HEK293 (cell line): ENCODE measurements around the gene PLCG2.

Experiments used
- CTCF ChIA-PET: fragments of 350-600 bp; formaldehyde crosslinking; extraction: SDS; loops from one replicate; lab custom pipeline; 2021; ENCODE audit warnings: antibody characterized with exemption; lab: Yijun Ruan, JAX
- POLR2A ChIA-PET: fragments of 300-600 bp; formaldehyde crosslinking; extraction: SDS; loops from one replicate; lab custom pipeline; 2020; ENCODE audit warnings: antibody characterized with exemption, inconsistent platforms; lab: Yijun Ruan, JAX
- H3K27ac ChIP-seq: fragments of 200-500 bp; sonication (Bioruptor generic); 2 replicates; pipeline ENCODE4 v1.5.1; 2014; ENCODE audit warnings: low read depth, low read length, control low read depth, inconsistent platforms; ENCODE audit errors: extremely low read depth
- H3K36me3 ChIP-seq, 2 experiments: fragments of 200-500 bp in 1 of 2; sonication (Bioruptor generic) in 1 of 2; 1 replicate in 1 of 2; 2 replicates in 1 of 2; pipeline ENCODE4 v1.5.1; 2014 to 2017; ENCODE audit warnings: inconsistent platforms in 2 of 2, low read length in 2 of 2; ENCODE audit not compliant: control insufficient read depth in 2 of 2, insufficient read depth in 1 of 2
- H3K4me1 ChIP-seq: fragments of 200-500 bp; sonication (Bioruptor generic); 2 replicates; pipeline ENCODE4 v1.5.1; 2014; ENCODE audit warnings: mild to moderate bottlenecking, low read length, inconsistent platforms; ENCODE audit not compliant: control insufficient read depth, insufficient read depth
- H3K4me3 ChIP-seq: 2 replicates; pipeline ENCODE4 v1.5.1; 2011; ENCODE audit warnings: low read depth, mild to moderate bottlenecking, control low read depth, low read length, moderate library complexity
- H3K9me3 ChIP-seq: fragments of 200-500 bp; sonication (Bioruptor generic); 2 replicates; pipeline ENCODE4 v1.5.1; 2014; ENCODE audit warnings: low read depth, low read length, inconsistent platforms; ENCODE audit not compliant: control insufficient read depth, insufficient read depth
- BCL11A ChIP-seq: fragments of 450-650 bp; formaldehyde crosslinking; IDR thresholded peaks from 2 replicates; pipeline ENCODE4 v1.5.1; 2016; ENCODE audit warnings: low read depth, missing biosample characterization, missing genetic modification characterization
- BCL11B ChIP-seq: fragments of 450-650 bp; formaldehyde crosslinking; IDR thresholded peaks from 2 replicates; pipeline ENCODE4 v1.5.1; 2016; ENCODE audit warnings: low read depth, missing biosample characterization, missing genetic modification characterization
- GLIS1 ChIP-seq: fragments of 450-650 bp; formaldehyde crosslinking; IDR thresholded peaks from 2 replicates; pipeline ENCODE4 v1.5.1; 2016; ENCODE audit warnings: missing biosample characterization, missing genetic modification characterization
- HOXD13 ChIP-seq: sonication (generic); formaldehyde crosslinking; IDR thresholded peaks from 2 replicates; pipeline ENCODE4 v1.8.0; 2022; ENCODE audit warnings: missing genetic modification reagents, borderline replicate concordance
- KLF16 ChIP-seq: fragments of 450-650 bp; formaldehyde crosslinking; IDR thresholded peaks from 2 replicates; pipeline ENCODE4 v1.5.1; 2017; ENCODE audit warnings: missing biosample characterization, missing genetic modification characterization
- MYNN ChIP-seq: fragments of 450-650 bp; formaldehyde crosslinking; IDR thresholded peaks from 2 replicates; pipeline ENCODE4 v1.5.1; 2016; ENCODE audit warnings: missing biosample characterization, missing genetic modification characterization, borderline replicate concordance
- OVOL3 ChIP-seq: fragments of 450-650 bp; formaldehyde crosslinking; IDR thresholded peaks from 2 replicates; pipeline ENCODE4 v1.5.1; 2016; ENCODE audit warnings: missing biosample characterization, missing genetic modification characterization
- SALL2 ChIP-seq: fragments of 450-650 bp; formaldehyde crosslinking; IDR thresholded peaks from 2 replicates; pipeline ENCODE4 v1.5.0; 2017; ENCODE audit warnings: missing biosample characterization, mild to moderate bottlenecking, missing genetic modification characterization, borderline replicate concordance
- SP7 ChIP-seq: fragments of 450-650 bp; formaldehyde crosslinking; IDR thresholded peaks from 2 replicates; pipeline ENCODE4 v1.5.1; 2016; ENCODE audit warnings: missing biosample characterization, missing genetic modification characterization
- TRIM28 ChIP-seq: IDR thresholded peaks from 2 replicates; pipeline ENCODE4 v1.6.1; 2011; ENCODE audit warnings: low read length, control low read depth, borderline replicate concordance
- ZBTB7A ChIP-seq: fragments of 450-650 bp; formaldehyde crosslinking; IDR thresholded peaks from 2 replicates; pipeline ENCODE4 v1.5.1; 2016; ENCODE audit warnings: low read depth, missing biosample characterization, missing genetic modification characterization
- ZNF133 ChIP-seq: fragments of 450-650 bp; formaldehyde crosslinking; IDR thresholded peaks from 2 replicates; pipeline ENCODE4 v1.5.1; 2016; ENCODE audit warnings: missing biosample characterization, missing genetic modification characterization
- ZNF169 ChIP-seq: fragments of 450-650 bp; formaldehyde crosslinking; IDR thresholded peaks from 2 replicates; pipeline ENCODE4 v1.5.1; 2016; ENCODE audit warnings: missing biosample characterization, missing genetic modification characterization
- ZNF2 ChIP-seq: fragments of 450-650 bp; formaldehyde crosslinking; IDR thresholded peaks from 2 replicates; pipeline ENCODE4 v1.5.1; 2016; ENCODE audit warnings: missing biosample characterization, missing genetic modification characterization
- ZNF223 ChIP-seq: fragments of 450-650 bp; formaldehyde crosslinking; IDR thresholded peaks from 2 replicates; pipeline ENCODE4 v1.5.1; 2016; ENCODE audit warnings: missing biosample characterization, missing genetic modification characterization
- ZNF544 ChIP-seq: fragments of 450-650 bp; formaldehyde crosslinking; IDR thresholded peaks from 2 replicates; pipeline ENCODE4 v1.5.0; 2017; ENCODE audit warnings: missing biosample characterization, missing genetic modification characterization
- ZNF571 ChIP-seq: fragments of 450-650 bp; formaldehyde crosslinking; IDR thresholded peaks from 2 replicates; pipeline ENCODE4 v1.5.0; 2017; ENCODE audit warnings: missing biosample characterization, missing genetic modification characterization
- ZNF624 ChIP-seq: fragments of 450-650 bp; formaldehyde crosslinking; IDR thresholded peaks from 2 replicates; pipeline ENCODE4 v1.5.1; 2017; ENCODE audit warnings: missing biosample characterization, missing genetic modification characterization
- TF ChIP-seq, protein P1 (sequence below): fragments of 450-650 bp; formaldehyde crosslinking; IDR thresholded peaks from 2 replicates; pipeline ENCODE4 v1.5.1; 2016; ENCODE audit warnings: missing biosample characterization, missing genetic modification characterization, borderline replicate concordance
- TF ChIP-seq, protein P2 (sequence below): fragments of 450-650 bp; formaldehyde crosslinking; IDR thresholded peaks from 2 replicates; pipeline ENCODE4 v1.5.1; 2016; ENCODE audit warnings: missing biosample characterization, missing genetic modification characterization
- TF ChIP-seq, protein P3 (sequence below): fragments of 450-650 bp; formaldehyde crosslinking; IDR thresholded peaks from 2 replicates; pipeline ENCODE4 v1.5.1; 2017; ENCODE audit warnings: missing biosample characterization, mild to moderate bottlenecking, missing genetic modification characterization, moderate library complexity
- TF ChIP-seq, protein P4 (sequence below): fragments of 450-650 bp; formaldehyde crosslinking; IDR thresholded peaks from 2 replicates; pipeline ENCODE4 v1.5.1; 2017; ENCODE audit warnings: missing biosample characterization, missing genetic modification characterization
- TF ChIP-seq, protein P5 (sequence below): fragments of 450-650 bp; IDR thresholded peaks from 2 replicates; pipeline ENCODE4 v1.5.1; 2018; ENCODE audit warnings: missing biosample characterization, mild to moderate bottlenecking, missing genetic modification characterization
- TF ChIP-seq, protein P6 (sequence below): fragments of 450-650 bp; formaldehyde crosslinking; IDR thresholded peaks from 2 replicates; pipeline ENCODE4 v1.5.1; 2016; ENCODE audit warnings: missing biosample characterization, missing genetic modification characterization, borderline replicate concordance
- TF ChIP-seq, protein P7 (sequence below): fragments of 450-650 bp; formaldehyde crosslinking; IDR thresholded peaks from 2 replicates; pipeline ENCODE4 v1.5.1; 2016; ENCODE audit warnings: missing biosample characterization, missing genetic modification characterization

PLCG2 gene

DNA sequence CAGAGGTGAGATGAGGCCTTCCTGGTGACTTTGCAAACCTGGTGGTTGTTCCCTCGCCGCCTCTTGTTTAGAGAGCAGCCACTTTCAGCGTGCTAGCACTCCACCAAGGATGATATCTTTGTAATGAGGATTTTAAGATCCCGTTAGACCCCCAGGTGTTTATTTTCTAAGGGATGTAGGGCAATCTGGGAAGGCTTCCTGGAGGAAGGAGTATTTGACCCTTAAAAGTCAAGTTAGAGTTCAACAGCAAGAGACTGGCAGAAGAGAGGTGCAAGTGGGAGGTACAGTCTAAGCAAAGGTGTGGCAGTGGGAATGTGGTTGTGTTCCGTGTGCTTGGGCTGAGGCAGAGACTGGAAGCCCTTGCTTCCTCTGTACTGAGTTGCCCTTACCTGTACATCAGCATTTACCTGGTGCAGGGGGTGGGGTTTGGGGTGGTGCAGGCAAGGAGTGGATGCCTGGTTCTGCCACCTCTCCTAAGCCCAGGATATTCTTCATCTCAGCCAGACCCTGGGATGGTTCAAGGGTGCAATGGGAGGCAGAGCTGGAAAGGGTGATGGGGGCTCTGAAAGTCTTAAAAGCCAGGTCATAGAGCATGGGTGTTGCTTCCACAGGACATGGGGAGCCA lies 148.6 kb downstream of the PLCG2 start (continued):
- TF ChIP-seq, protein P1, sequence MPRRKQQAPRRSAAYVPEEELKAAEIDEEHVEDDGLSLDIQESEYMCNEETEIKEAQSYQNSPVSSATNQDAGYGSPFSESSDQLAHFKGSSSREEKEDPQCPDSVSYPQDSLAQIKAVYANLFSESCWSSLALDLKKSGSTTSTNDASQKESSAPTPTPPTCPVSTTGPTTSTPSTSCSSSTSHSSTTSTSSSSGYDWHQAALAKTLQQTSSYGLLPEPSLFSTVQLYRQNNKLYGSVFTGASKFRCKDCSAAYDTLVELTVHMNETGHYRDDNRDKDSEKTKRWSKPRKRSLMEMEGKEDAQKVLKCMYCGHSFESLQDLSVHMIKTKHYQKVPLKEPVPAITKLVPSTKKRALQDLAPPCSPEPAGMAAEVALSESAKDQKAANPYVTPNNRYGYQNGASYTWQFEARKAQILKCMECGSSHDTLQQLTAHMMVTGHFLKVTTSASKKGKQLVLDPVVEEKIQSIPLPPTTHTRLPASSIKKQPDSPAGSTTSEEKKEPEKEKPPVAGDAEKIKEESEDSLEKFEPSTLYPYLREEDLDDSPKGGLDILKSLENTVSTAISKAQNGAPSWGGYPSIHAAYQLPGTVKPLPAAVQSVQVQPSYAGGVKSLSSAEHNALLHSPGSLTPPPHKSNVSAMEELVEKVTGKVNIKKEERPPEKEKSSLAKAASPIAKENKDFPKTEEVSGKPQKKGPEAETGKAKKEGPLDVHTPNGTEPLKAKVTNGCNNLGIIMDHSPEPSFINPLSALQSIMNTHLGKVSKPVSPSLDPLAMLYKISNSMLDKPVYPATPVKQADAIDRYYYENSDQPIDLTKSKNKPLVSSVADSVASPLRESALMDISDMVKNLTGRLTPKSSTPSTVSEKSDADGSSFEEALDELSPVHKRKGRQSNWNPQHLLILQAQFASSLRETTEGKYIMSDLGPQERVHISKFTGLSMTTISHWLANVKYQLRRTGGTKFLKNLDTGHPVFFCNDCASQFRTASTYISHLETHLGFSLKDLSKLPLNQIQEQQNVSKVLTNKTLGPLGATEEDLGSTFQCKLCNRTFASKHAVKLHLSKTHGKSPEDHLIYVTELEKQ (tag by site-specific recombination): no peak
- TF ChIP-seq ZNF223 (tag by site-specific recombination) (no peak), HOXD13 (CRISPR knock-in tag) (no peak), ZNF544 (tag by site-specific recombination) (no peak), ZNF624 (no peak), BCL11B (no peak), BCL11A (tag by site-specific recombination) (no peak), MYNN (tag by site-specific recombination) (no peak), OVOL3 (tag by site-specific recombination) (no peak), ZBTB7A (tag by site-specific recombination) (no peak), KLF16 (no peak), ZNF169 (tag by site-specific recombination) (no peak)
- TF ChIP-seq, protein P2, sequence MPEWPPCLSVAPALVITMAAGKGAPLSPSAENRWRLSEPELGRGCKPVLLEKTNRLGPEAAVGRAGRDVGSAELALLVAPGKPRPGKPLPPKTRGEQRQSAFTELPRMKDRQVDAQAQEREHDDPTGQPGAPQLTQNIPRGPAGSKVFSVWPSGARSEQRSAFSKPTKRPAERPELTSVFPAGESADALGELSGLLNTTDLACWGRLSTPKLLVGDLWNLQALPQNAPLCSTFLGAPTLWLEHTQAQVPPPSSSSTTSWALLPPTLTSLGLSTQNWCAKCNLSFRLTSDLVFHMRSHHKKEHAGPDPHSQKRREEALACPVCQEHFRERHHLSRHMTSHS (tag by site-specific recombination): no peak
- TF ChIP-seq, protein P3, sequence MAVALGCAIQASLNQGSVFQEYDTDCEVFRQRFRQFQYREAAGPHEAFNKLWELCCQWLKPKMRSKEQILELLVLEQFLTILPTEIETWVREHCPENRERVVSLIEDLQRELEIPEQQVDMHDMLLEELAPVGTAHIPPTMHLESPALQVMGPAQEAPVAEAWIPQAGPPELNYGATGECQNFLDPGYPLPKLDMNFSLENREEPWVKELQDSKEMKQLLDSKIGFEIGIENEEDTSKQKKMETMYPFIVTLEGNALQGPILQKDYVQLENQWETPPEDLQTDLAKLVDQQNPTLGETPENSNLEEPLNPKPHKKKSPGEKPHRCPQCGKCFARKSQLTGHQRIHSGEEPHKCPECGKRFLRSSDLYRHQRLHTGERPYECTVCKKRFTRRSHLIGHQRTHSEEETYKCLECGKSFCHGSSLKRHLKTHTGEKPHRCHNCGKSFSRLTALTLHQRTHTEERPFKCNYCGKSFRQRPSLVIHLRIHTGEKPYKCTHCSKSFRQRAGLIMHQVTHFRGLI (tag by site-specific recombination): no peak
- TF ChIP-seq, protein P4, sequence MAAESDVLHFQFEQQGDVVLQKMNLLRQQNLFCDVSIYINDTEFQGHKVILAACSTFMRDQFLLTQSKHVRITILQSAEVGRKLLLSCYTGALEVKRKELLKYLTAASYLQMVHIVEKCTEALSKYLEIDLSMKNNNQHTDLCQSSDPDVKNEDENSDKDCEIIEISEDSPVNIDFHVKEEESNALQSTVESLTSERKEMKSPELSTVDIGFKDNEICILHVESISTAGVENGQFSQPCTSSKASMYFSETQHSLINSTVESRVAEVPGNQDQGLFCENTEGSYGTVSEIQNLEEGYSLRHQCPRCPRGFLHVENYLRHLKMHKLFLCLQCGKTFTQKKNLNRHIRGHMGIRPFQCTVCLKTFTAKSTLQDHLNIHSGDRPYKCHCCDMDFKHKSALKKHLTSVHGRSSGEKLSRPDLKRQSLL (tag by site-specific recombination): no peak
- TF ChIP-seq, protein P5, sequence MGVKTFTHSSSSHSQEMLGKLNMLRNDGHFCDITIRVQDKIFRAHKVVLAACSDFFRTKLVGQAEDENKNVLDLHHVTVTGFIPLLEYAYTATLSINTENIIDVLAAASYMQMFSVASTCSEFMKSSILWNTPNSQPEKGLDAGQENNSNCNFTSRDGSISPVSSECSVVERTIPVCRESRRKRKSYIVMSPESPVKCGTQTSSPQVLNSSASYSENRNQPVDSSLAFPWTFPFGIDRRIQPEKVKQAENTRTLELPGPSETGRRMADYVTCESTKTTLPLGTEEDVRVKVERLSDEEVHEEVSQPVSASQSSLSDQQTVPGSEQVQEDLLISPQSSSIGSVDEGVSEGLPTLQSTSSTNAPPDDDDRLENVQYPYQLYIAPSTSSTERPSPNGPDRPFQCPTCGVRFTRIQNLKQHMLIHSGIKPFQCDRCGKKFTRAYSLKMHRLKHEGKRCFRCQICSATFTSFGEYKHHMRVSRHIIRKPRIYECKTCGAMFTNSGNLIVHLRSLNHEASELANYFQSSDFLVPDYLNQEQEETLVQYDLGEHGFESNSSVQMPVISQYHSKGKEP (tag by site-specific recombination): no peak

DNA sequence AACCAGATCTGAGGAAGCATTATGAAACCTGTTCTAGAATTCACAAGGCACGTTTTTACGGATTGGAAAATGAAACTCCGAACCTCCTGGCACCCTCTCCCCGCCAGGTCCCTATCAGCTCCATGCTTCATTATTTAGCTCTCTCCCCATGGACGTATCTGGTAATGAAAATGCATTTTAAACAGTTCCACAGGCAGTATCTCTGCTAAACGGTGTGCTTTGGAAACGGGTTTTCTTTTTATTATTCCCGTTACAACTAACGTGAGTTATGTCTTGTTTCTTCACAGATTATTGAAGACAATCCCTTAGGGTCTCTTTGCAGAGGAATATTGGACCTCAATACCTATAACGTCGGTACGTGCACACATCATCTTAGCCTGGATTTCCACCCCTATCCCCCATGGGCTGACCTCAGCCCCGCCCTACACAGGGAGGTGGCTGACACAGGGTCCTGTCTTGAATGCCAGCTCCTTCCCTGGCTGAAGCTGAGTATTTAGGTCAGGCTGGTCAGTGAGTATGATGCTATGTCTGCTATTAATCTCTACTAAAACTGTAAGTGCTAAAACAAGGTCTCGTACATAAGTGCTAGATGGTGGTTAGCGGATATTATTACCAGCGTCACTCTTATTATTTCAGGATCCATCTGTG lies 149.3 kb downstream of the PLCG2 start:
- ChIA-PET CTCF (interaction anchor here (0.6 to 1.6 kb wide), 4 partner anchors 11 to 530 kb away, joined by 3 to 6 read pairs (median 4); no protein-coding TSS in a partner anchor), POLR2A (no interaction called here)
- Histone ChIP-seq H3K4me1 (no peaks in the 10 kb centered on the region), H3K36me3 (no peaks in the 10 kb centered on the region), H3K9me3 (no peaks in the 10 kb centered on the region), H3K4me3 (no peak overlapping the region), H3K27ac (no peak overlapping the region)
- TF ChIP-seq SALL2 (tag by site-specific recombination): no peak
- no peak for TF ChIP-seq ZNF133
- TF ChIP-seq ZNF571 (tag by site-specific recombination): no peak
- TF ChIP-seq TRIM28: no peak
- TF ChIP-seq SP7: no peak
- no peak for TF ChIP-seq GLIS1 (tag by site-specific recombination)
- TF ChIP-seq, protein P6, sequence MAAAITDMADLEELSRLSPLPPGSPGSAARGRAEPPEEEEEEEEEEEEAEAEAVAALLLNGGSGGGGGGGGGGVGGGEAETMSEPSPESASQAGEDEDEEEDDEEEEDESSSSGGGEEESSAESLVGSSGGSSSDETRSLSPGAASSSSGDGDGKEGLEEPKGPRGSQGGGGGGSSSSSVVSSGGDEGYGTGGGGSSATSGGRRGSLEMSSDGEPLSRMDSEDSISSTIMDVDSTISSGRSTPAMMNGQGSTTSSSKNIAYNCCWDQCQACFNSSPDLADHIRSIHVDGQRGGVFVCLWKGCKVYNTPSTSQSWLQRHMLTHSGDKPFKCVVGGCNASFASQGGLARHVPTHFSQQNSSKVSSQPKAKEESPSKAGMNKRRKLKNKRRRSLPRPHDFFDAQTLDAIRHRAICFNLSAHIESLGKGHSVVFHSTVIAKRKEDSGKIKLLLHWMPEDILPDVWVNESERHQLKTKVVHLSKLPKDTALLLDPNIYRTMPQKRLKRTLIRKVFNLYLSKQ (tag by site-specific recombination): no peak
- TF ChIP-seq ZNF2: no peak
- TF ChIP-seq, protein P7, sequence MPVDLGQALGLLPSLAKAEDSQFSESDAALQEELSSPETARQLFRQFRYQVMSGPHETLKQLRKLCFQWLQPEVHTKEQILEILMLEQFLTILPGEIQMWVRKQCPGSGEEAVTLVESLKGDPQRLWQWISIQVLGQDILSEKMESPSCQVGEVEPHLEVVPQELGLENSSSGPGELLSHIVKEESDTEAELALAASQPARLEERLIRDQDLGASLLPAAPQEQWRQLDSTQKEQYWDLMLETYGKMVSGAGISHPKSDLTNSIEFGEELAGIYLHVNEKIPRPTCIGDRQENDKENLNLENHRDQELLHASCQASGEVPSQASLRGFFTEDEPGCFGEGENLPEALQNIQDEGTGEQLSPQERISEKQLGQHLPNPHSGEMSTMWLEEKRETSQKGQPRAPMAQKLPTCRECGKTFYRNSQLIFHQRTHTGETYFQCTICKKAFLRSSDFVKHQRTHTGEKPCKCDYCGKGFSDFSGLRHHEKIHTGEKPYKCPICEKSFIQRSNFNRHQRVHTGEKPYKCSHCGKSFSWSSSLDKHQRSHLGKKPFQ (tag by site-specific recombination): no peak
